AG09309 (cell line): ENCODE results near the gene WASHC3.

Source experiments
- DNase-seq: peaks from one replicate; pipeline ENCODE4 v3.0.0-alpha.2; 2010; ENCODE audit warnings: low read depth
- H3K4me3 ChIP-seq: 2 replicates; pipeline ENCODE4 v1.5.1; 2011; ENCODE audit warnings: mild to moderate bottlenecking, low read depth, low read length, moderate library complexity; ENCODE audit not compliant: control insufficient read depth
- TF ChIP-seq, protein P1 (sequence below): IDR thresholded peaks from 2 replicates; pipeline ENCODE4 v1.5.1; 2011; ENCODE audit warnings: mild to moderate bottlenecking, low read depth, low read length, inconsistent platforms; ENCODE audit not compliant: insufficient read depth, control insufficient read depth; ENCODE audit errors: missing control alignments

The WASHC3 gene

GRCh38 chr12:101981868-101982267 is 79.9 kb downstream of the WASHC3 start:
- TF ChIP-seq, protein P1, sequence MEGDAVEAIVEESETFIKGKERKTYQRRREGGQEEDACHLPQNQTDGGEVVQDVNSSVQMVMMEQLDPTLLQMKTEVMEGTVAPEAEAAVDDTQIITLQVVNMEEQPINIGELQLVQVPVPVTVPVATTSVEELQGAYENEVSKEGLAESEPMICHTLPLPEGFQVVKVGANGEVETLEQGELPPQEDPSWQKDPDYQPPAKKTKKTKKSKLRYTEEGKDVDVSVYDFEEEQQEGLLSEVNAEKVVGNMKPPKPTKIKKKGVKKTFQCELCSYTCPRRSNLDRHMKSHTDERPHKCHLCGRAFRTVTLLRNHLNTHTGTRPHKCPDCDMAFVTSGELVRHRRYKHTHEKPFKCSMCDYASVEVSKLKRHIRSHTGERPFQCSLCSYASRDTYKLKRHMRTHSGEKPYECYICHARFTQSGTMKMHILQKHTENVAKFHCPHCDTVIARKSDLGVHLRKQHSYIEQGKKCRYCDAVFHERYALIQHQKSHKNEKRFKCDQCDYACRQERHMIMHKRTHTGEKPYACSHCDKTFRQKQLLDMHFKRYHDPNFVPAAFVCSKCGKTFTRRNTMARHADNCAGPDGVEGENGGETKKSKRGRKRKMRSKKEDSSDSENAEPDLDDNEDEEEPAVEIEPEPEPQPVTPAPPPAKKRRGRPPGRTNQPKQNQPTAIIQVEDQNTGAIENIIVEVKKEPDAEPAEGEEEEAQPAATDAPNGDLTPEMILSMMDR: no peak
- no peak for DNase-seq
- no peak overlapping the region for H3K4me3 ChIP-seq

DNA sequence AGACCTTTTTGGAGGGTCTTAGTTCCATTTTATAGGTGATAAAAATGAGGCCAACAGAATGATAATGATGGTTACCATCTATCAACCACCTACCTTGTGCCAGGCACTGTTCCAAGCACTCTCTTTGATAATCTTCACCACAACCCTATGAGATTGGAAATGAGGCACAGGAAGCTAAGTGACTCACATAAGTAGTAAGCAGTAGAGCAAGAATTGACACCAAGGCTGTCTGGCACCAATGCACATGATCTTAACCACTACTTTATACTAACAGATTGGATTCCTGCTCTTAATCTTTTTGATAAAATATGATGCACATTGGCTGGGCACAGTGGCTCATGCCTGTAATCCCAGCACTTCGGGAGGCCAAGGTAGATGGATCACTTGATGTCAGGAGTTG is 93.0 kb downstream of the WASHC3 start:
- TF ChIP-seq, protein P1: no peak
- DNase-seq: no peak

GRCh38 chr12:101967506-101967905 is 94.3 kb downstream of the WASHC3 start:
- no peak for DNase-seq
- TF ChIP-seq, protein P1: no peak
- H3K4me3 ChIP-seq: no peak overlapping the region

More for the DNA sequence above, 93.0 kb downstream of the WASHC3 start:
- H3K4me3 ChIP-seq: no peak overlapping the region

GRCh38 chr12:101966496-101966895 is 95.3 kb downstream of the WASHC3 start:
- H3K4me3 ChIP-seq: no peak overlapping the region
- TF ChIP-seq, protein P1: no peak
- DNase-seq: no peak

GRCh38 chr12:101963697-101964096 is 98.1 kb downstream of the WASHC3 start:
- H3K4me3 ChIP-seq: no peak overlapping the region
- DNase-seq: no peak
- TF ChIP-seq, protein P1: no peak
